HL-60 (cell line): ENCODE data around the gene CAPZA2.
"Not testable (repeated sequence)": the region's sequence is repeated elsewhere in the genome, so short reads cannot be mapped to it uniquely, and the experiment has no call there.

Source experiments
- DNase-seq, 2 experiments: peaks; one replicate each; pipeline ENCODE4 v3.0.0-alpha.2; 2010 to 2020; ENCODE audit warnings: low read depth in 1 of 2, low spot score in 1 of 2
- H3K27ac ChIP-seq: fragments of 250-450 bp; sonication (Bioruptor Pico); replicated peaks from 2 replicates; pipeline ENCODE4 v1.5.1; 2020; ENCODE audit warnings: mild to moderate bottlenecking, moderate library complexity
- H3K27me3 ChIP-seq: fragments of 250-450 bp; sonication (Bioruptor Pico); 2 replicates; pipeline ENCODE4 v1.5.1; 2021; ENCODE audit warnings: mild to moderate bottlenecking, moderate library complexity; ENCODE audit not compliant: insufficient read depth, poor library complexity, severe bottlenecking
- H3K4me3 ChIP-seq: replicated peaks from 2 replicates; pipeline ENCODE4 v1.5.1; 2011; ENCODE audit warnings: mild to moderate bottlenecking, control low read depth, low read length; ENCODE audit not compliant: insufficient read depth
- GABPA ChIP-seq: IDR thresholded peaks from 2 replicates; pipeline ENCODE4 v1.6.1; 2012; ENCODE audit warnings: low read depth
- POLR2AphosphoS5 ChIP-seq: IDR thresholded peaks from 2 replicates; pipeline ENCODE4 v1.6.1; 2012; ENCODE audit warnings: low read depth
- REST ChIP-seq: IDR thresholded peaks from 2 replicates; pipeline ENCODE4 v1.6.1; 2012; ENCODE audit warnings: low read depth; ENCODE audit not compliant: insufficient replicate concordance
- SPI1 ChIP-seq: IDR thresholded peaks from 2 replicates; pipeline ENCODE4 v1.6.1; 2012; ENCODE audit warnings: low read depth, mild to moderate bottlenecking, borderline replicate concordance
- TF ChIP-seq, protein P1 (sequence below): IDR thresholded peaks from one replicate; pipeline ENCODE4 v1.5.1; 2011; ENCODE audit warnings: low read length, control low read depth, inconsistent platforms; ENCODE audit not compliant: insufficient read depth

The CAPZA2 gene

GRCh38 chr7:116820149-116820548 lies 42.2 kb upstream of the CAPZA2 start:
- TF ChIP-seq, protein P1, sequence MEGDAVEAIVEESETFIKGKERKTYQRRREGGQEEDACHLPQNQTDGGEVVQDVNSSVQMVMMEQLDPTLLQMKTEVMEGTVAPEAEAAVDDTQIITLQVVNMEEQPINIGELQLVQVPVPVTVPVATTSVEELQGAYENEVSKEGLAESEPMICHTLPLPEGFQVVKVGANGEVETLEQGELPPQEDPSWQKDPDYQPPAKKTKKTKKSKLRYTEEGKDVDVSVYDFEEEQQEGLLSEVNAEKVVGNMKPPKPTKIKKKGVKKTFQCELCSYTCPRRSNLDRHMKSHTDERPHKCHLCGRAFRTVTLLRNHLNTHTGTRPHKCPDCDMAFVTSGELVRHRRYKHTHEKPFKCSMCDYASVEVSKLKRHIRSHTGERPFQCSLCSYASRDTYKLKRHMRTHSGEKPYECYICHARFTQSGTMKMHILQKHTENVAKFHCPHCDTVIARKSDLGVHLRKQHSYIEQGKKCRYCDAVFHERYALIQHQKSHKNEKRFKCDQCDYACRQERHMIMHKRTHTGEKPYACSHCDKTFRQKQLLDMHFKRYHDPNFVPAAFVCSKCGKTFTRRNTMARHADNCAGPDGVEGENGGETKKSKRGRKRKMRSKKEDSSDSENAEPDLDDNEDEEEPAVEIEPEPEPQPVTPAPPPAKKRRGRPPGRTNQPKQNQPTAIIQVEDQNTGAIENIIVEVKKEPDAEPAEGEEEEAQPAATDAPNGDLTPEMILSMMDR, result no peak
- TF ChIP-seq GABPA, result no peak
- TF ChIP-seq POLR2AphosphoS5, result no peak
- TF ChIP-seq REST, result no peak
- no peak for TF ChIP-seq SPI1
- H3K27me3 ChIP-seq, result no peaks in the 10 kb centered on the region
- H3K27ac ChIP-seq, result no peak overlapping the region
- DNase-seq, result no peak
- no peak overlapping the region for H3K4me3 ChIP-seq

DNA sequence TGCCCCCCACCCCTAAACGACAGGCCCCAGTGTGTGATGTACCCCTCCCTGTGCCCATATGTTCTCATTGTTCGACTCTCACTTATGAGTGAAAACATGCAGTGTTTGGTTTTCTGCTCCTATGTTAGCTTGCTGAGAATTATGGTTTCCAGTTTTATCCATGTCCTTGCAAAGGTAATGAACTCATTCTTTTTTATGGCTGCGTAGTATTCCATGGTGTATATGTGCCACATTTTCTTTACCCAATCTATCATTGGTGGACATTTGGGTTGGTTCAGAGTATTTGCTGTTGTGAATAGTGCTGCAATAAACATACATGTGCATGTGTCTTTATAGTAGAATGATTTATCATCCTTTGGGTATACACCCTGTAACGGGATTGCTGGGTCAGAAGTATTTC lies 40.7 kb upstream of the CAPZA2 start:
- not testable (repeated sequence) for H3K4me3 ChIP-seq, H3K27me3 ChIP-seq, H3K27ac ChIP-seq, DNase-seq

DNA sequence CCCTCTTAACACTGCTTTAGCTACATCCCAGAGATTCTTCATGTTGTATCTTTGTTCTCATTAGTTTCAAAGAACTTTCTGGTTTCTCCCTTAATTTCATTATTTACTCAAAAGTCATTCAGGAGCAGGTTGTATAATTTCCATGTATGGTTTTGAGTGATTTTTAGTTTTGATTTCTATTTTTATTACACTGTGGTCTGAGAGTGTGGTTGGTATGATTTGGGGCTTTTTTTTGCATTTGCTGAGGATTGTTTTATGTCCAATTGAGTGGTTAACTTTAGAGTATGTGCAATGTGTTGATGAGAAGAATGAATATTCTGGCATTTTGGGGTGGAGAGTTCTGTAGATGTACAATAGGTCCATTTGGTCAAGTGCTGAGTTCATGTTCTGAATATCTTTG lies 37.9 kb upstream of the CAPZA2 start:
- no peak for DNase-seq
- Histone ChIP-seq H3K27me3 (no peaks in the 10 kb centered on the region), H3K27ac (no peak overlapping the region), H3K4me3 (no peak overlapping the region)
- TF ChIP-seq GABPA (no peak), POLR2AphosphoS5 (no peak), SPI1 (no peak), REST (no peak)
- TF ChIP-seq, protein P1, result no peak

GRCh38 chr7:116828281-116828680 lies 34.1 kb upstream of the CAPZA2 start:
- no peaks in the 10 kb centered on the region for H3K27me3 ChIP-seq
- DNase-seq, result no peak
- no peak overlapping the region for H3K4me3 ChIP-seq
- no peak overlapping the region for H3K27ac ChIP-seq
- TF ChIP-seq GABPA (no peak), REST (no peak), SPI1 (no peak), POLR2AphosphoS5 (no peak)
- TF ChIP-seq, protein P1, result no peak
